ENCODE data around the gene TBC1D16.

- TF ChIP-seq CTCF (conservative IDR thresholded peaks at IDR 0.05) (no peak), ZFX (IDR thresholded peaks at IDR 0.05) (no peak)
These were observed 25.0 kb upstream of the TBC1D16 start for GRCh38 chr17:80060644-80061043.

Data from C4-2B (cell line).